HEK293 (cell line): ENCODE measurements around the gene SKOR2.

ENCODE experiments used
- TCF7L2 ChIP-seq: IDR thresholded peaks from 2 replicates; pipeline ENCODE4 v1.6.1; 2011; ENCODE audit warnings: low read depth, mild to moderate bottlenecking, inconsistent platforms, low read length, moderate library complexity, borderline replicate concordance
- ZNF184 ChIP-seq: fragments of 450-650 bp; IDR thresholded peaks from 2 replicates; pipeline ENCODE4 v1.5.1; 2018; ENCODE audit warnings: missing biosample characterization, mild to moderate bottlenecking, missing genetic modification characterization
- ZNF473 ChIP-seq: fragments of 450-650 bp; formaldehyde crosslinking; IDR thresholded peaks from 2 replicates; pipeline ENCODE4 v1.5.1; 2017; ENCODE audit warnings: missing biosample characterization, missing genetic modification characterization
- TF ChIP-seq, protein P1 (sequence below): fragments of 450-650 bp; formaldehyde crosslinking; IDR thresholded peaks from 2 replicates; pipeline ENCODE4 v1.5.1; 2016; ENCODE audit warnings: missing biosample characterization, missing genetic modification characterization

- TF ChIP-seq, protein P1, sequence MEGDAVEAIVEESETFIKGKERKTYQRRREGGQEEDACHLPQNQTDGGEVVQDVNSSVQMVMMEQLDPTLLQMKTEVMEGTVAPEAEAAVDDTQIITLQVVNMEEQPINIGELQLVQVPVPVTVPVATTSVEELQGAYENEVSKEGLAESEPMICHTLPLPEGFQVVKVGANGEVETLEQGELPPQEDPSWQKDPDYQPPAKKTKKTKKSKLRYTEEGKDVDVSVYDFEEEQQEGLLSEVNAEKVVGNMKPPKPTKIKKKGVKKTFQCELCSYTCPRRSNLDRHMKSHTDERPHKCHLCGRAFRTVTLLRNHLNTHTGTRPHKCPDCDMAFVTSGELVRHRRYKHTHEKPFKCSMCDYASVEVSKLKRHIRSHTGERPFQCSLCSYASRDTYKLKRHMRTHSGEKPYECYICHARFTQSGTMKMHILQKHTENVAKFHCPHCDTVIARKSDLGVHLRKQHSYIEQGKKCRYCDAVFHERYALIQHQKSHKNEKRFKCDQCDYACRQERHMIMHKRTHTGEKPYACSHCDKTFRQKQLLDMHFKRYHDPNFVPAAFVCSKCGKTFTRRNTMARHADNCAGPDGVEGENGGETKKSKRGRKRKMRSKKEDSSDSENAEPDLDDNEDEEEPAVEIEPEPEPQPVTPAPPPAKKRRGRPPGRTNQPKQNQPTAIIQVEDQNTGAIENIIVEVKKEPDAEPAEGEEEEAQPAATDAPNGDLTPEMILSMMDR (tag by site-specific recombination), result no peak
- TF ChIP-seq TCF7L2, result no peak
- no peak for TF ChIP-seq ZNF184 (tag by site-specific recombination)
- no peak for TF ChIP-seq ZNF473
These were observed 44.4 kb downstream of the SKOR2 start for GRCh38 chr18:47206945-47207637.
